ENCODE results near the gene BCR.

Gene BCR

DNA sequence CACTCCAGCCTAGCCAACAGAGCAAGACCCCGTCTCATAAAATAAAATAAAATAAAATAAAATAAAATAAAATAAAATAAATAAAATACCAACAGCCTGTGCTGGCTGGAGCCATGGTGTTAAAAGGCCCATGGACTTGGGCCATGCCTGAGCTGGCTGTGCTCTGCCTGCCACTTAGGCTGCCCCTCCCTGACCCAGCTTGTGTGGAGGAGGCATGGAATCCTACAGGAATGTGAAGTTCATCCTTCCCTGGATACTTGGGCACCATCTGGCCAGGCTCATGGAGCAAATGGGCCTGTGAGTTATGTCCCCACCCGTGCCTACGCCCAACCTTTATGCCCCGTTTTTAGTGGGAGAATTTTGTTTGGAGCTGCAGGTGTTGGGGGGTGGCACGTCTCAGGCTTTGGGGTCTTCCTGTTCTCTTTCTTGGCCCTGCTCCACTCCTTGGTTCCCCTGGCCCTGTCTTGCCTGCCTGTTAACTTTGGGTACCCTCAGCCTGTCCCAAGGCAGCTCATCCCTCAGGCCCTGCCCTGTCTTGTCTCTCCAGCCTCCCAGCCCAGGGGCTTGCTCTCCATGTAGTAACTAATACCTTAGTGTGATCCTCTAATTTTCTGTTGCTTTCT is 51.3 kb downstream of the BCR start:
- no peak overlapping the region for H3K4me3 ChIP-seq (ENCODE audit: low read depth, low read length)
- TF ChIP-seq, protein P1, sequence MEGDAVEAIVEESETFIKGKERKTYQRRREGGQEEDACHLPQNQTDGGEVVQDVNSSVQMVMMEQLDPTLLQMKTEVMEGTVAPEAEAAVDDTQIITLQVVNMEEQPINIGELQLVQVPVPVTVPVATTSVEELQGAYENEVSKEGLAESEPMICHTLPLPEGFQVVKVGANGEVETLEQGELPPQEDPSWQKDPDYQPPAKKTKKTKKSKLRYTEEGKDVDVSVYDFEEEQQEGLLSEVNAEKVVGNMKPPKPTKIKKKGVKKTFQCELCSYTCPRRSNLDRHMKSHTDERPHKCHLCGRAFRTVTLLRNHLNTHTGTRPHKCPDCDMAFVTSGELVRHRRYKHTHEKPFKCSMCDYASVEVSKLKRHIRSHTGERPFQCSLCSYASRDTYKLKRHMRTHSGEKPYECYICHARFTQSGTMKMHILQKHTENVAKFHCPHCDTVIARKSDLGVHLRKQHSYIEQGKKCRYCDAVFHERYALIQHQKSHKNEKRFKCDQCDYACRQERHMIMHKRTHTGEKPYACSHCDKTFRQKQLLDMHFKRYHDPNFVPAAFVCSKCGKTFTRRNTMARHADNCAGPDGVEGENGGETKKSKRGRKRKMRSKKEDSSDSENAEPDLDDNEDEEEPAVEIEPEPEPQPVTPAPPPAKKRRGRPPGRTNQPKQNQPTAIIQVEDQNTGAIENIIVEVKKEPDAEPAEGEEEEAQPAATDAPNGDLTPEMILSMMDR (IDR thresholded peaks at IDR 0.05; ENCODE audit: insufficient read depth, low read depth, low read length, missing control alignments), result no peak
- DNase-seq (ENCODE audit: low read depth), result no peak

DNA sequence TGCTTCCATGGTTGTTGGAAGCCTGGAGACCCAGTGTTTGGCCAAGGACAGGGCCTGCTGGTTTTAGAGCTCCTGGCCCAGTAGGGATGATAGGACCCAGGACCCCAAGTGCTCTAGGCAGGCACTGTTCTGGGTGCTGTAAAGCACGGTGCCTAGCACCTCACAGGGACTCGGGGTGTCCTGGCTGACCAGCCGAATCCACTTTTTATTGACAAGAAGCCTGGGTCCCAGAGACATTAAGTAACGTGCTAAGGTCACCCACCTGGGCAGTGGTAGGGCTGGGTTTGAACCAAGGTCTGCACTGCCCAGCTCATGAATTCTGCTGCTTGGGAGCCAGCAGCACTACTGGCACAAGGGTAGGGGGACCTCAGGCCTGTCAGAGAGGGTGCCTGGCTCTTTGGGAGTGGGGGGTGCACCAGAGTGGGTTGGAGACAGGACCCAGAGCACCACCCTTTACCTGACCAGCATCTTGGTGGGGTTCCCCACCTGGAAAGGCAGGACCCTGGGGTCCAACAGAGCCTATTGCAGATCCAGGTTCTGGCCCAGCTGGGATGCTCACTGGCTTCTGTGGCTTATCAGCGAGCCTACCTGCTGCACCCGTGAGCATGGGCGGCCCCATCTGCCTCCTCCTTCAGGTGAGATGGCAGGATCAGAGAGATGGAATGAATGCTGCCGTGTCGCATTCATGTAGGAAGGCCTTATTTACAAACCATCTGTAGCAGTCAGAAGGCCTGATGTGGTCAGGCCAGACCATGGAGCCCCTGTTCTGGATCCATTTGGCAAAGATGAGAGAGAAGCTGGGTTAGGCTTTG is 52.0 kb downstream of the BCR start:
- TF ChIP-seq, protein P1 (IDR thresholded peaks at IDR 0.05; ENCODE audit: insufficient read depth, low read depth, low read length, missing control alignments), result no peak

DNA sequence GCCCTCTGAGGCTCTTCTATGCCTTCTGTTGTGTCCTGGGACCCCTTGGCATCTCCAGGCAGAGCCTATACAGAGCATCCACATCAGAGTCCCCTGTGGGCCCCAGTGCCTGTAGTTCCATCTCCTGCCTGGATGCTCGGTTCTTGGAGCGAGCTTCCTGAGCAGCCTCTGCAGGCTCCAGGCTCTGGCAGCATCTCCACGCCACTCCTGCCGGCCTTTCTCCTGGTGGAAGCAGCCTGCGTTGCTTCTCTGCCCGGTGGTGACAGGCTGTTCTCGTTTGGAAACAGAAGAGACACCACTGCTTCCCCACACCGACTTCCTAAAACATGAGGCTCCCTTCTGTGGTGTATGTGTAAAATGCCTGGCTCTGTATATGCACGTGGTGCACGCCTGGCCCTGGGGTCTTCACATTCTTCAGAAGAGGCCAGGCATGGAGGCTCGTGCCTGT is 52.8 kb downstream of the BCR start:
- DNase-seq (ENCODE audit: low read depth), result no peak
- H3K4me3 ChIP-seq (ENCODE audit: low read depth, low read length), result no peak overlapping the region
- TF ChIP-seq, protein P1 (IDR thresholded peaks at IDR 0.05; ENCODE audit: insufficient read depth, low read depth, low read length, missing control alignments), result no peak

More for the DNA sequence above, 52.0 kb downstream of the BCR start:
- no peak for DNase-seq (ENCODE audit: low read depth)
- no peak overlapping the region for H3K4me3 ChIP-seq (ENCODE audit: low read depth, low read length)

DNA sequence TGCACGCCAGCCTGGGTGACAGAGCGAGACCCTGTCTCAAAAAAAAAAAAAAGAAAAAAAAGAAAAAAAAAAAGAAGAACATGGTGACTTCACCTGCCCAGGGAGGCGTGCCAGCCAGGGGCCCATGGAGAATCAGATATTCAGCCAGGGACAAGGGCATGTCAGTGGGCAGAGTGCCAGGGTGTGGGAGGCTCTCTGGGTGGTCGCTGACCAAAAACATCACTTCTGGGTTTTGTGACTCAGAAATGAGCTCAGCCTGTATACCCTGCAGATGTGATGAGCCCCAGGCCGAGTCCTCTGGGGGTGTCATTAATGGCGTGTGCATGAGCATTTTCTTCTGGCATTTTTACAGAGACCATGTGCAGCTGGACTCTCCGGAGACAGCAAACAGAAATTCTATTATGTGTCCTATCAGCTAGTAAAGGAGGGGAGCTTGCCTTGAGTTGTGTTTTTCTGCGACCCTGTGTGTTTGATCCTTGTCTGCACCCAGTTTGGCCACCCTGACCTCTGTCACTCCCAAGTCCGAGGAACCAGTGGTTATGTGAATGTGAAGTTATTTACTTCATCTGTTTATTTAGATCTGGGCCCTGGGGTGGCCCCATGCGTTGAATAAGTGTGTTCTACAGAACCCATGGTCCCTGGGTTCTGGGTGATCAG is 53.6 kb downstream of the BCR start:
- TF ChIP-seq, protein P1 (IDR thresholded peaks at IDR 0.05; ENCODE audit: insufficient read depth, low read depth, low read length, missing control alignments), result no peak
- no peak for DNase-seq (ENCODE audit: low read depth)

DNA sequence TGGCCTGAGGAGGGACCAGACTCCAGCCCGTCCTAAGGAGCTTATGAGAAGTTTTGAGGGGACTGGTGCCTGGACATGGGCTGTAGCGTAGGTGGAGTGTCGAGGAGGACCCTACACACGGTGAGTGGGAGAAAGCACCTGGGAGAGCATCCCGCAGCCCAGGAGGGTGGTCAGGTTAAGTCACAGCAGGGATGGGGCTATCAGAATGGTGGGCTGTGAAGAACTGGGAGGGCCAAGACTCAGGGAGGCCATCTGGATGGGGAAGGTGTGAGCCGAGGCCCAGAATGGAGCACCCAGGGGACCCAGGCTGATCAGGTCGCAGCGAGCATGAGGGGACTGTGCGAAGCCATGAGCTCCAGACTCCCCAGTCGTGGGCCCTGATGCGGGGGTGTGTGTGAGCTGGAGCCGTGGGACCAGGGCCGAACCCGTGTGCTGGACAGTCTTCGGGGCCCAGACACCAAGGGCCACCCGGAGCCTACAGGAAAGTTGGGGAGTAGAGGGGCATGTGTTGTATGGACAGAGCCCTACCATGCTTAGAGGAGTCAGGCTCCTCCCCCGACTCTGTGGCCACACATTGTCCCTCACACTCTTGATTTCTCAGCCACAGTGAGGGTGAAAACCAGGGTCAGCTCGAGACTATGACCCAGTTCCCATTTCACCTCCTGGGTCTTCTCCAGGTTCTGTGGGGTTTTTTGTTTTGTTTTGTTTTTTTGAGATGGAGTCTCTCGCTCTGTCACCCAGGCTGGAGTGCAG is 54.3 kb downstream of the BCR start:
- no peak for DNase-seq (ENCODE audit: low read depth)
- TF ChIP-seq, protein P1 (IDR thresholded peaks at IDR 0.05; ENCODE audit: insufficient read depth, low read depth, low read length, missing control alignments), result no peak
- no peak overlapping the region for H3K4me3 ChIP-seq (ENCODE audit: low read depth, low read length)

More for the DNA sequence above, 53.6 kb downstream of the BCR start:
- no peak overlapping the region for H3K4me3 ChIP-seq (ENCODE audit: low read depth, low read length)

DNA sequence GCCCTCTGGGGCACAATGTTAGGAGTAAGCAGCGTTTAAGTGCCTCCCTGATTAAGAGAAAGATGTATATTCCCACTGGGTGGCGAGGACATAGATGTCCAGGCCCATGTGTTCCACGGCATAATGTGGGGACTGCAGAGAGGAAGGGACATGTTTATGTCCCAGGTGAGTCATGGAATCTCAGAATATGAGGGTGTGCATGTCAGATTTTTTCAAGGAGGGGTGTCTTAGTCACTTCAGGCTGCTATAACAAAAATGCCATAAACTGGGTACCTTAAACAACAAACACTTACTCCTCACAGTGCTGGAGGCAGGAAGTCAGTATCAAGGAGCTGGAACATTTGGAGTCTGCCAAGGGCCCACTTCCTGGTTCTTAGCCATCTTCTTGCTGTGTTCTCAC is 55.1 kb downstream of the BCR start:
- TF ChIP-seq, protein P1 (IDR thresholded peaks at IDR 0.05; ENCODE audit: insufficient read depth, low read depth, low read length, missing control alignments), result no peak
- DNase-seq (ENCODE audit: low read depth), result no peak
- H3K4me3 ChIP-seq (ENCODE audit: low read depth, low read length), result no peak overlapping the region

Measured in GM12865 (cell line).